NCI-H187 treated with DMSO at 0.1 percent for 48 hours (cell line): ENCODE results near the gene ATG4C.
A peak's percentile ranks its signal among the peaks of the same experiment; 100 is the strongest.

Experiments
- DNase-seq: peaks from one replicate; lab custom pipeline; 2025; lab: John Stamatoyannopoulos, UW

ATG4C gene

DNA sequence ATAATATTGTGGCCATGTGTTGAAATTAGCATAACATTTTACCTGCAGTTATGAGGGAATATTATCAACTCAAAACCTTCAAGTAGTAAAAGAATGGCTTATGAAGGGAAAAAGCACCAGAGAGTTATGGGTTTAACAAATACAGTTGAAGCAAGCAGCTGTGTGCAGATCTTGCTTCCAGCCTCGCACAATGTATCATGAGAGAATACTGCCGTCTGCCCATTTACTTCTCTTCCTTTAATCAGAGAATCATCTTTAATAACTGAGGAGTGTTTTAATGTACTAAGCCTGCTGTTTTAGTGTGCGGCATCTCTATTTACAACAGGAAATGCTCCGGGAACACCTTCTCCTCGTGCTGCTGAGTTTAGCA is 120.9 kb downstream of the ATG4C start:
- peak; percentile 69 for DNase-seq

DNA sequence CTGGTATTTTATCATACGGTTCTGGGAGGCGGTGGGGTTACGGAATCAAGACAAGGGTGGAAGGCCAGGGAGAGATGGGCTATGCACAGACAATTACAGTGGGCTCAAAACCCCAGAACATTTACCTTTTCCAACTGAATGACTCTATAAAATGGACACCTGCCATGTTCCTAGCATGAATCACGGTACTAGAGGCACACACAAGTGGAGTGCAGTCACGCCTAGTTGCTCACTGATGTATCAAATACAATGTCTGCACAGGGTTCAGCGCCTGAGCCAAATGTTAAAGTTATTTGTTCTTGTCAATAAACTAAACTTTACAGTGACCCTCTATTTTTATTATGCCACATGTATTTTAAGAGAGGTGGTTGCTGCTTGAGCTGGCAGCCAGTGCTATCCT is 121.4 kb downstream of the ATG4C start:
- peak; percentile 81 for DNase-seq

GRCh38 chr1:62905872-62906271 is 121.9 kb downstream of the ATG4C start:
- DNase-seq, result no peak

DNA sequence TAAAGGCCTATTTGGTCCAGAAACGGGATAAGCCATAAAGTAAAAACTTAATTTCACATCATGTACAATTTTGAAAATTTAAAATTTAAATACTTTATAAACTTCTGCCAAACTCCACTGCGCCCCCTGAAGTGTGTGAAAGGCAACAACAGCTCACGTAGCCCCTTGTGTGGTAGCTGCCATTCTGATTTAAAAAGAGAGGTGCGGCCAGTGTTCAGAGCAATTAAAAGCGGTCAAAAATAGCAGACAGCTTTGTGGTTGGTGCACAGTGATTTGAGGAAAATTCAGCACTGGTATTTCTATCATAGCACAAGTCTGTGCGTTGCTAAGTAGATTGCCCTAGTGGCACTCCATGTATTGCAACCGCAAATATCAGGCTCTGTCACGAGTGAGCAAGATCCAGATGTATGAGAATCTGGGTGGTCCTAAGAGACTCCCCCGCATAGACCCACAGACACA is 122.5 kb downstream of the ATG4C start:
- no peak for DNase-seq

DNA sequence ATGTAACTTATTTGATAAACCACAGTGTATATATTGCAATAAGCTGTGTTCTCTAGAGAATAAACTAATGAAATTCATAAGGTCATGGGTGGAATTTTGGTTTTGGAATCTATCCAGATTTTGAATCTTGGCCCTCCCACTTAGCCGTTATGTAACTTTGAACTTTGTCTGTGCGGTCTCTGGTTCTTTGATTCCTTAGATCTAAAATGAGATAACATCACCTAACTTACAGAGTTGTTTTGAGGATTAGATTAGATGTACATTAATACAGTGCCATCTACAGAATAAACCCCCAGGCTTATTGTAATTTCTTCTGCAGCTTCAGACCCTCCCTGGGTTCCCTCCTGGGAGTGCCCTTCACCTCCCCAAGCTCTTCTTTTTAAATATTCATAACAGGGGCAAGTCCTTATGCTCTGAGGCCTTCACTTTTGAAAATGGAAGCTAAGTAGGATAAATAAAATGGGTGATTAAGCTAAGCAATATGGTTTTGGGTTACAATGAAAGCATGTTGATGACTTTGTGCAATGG is 124.3 kb downstream of the ATG4C start:
- no peak for DNase-seq

DNA sequence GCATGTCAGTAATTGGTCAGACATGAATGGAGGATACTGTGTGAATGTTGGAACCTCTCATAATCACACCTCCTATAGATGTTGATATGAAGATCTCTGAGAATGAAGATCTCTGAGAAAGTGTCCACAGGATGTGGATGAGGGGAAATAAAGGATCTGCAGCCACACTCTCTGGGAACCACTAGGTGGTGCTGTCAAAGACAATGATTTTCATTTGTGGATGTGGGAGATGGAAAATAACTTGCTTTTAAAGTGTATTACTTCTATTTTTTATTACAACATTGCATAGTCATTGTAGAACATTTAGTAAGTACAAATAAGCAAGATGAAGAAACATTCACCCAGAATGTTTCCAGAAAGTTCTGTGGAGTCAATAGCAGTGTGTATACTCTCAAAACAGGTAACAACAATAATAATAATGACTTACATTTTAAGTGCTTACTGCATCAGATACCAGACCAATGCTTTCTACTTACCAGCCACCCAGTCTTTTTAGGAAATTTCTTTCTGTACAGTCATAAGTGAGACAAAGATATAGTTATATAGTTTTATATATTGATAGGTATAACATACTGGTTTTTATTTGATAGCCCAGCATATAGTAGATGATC is 128.2 kb downstream of the ATG4C start:
- DNase-seq, result no peak
